PC-9 (cell line): ENCODE measurements around the gene AGO4. TPM values are rescaled to one million over a fixed set of nuclear protein-coding genes. Genes with fewer than 3 reads are reported as not detected.

Experiments used
- BruUV-seq: library from RNA; stranded (reverse); fragments of 400-500 nt; replicated peaks from 2 replicates; lab custom pipeline; 2021; lab: Mats Ljungman, UMichigan
- CTCF ChIA-PET: fragments of 300-600 bp; sonication (Branson Sonifier 250); formaldehyde crosslinking; loops from one replicate; lab custom pipeline; 2022; ENCODE audit warnings: antibody characterized with exemption; lab: Charles Lee
- POLR2A ChIA-PET: fragments of 300-600 bp; sonication (Branson Sonifier 250); formaldehyde crosslinking; loops from one replicate; lab custom pipeline; 2022; ENCODE audit warnings: antibody characterized with exemption; ENCODE audit not compliant: unreplicated experiment; lab: Charles Lee
- DNase-seq, 2 experiments: peaks; one replicate each; pipeline versions ENCODE4 v3.0.0 to v3.0.0-alpha.2; 2015 to 2022; ENCODE audit warnings: mixed read lengths in 1 of 2
- H2AFZ ChIP-seq: fragments of 200-600 bp; sonication (generic); 2 replicates; pipeline ENCODE4 v1.8.1; 2017; ENCODE audit warnings: antibody characterized with exemption
- H3F3A ChIP-seq: fragments of 200-600 bp; sonication (generic); 2 replicates; pipeline ENCODE4 v1.8.1; 2017; ENCODE audit warnings: antibody characterized with exemption, mild to moderate bottlenecking, low read depth; ENCODE audit not compliant: insufficient read depth
- H3K27ac ChIP-seq: fragments of 200-600 bp; sonication (generic); 2 replicates; pipeline ENCODE4 v1.6.1; 2016; ENCODE audit warnings: mixed run types
- H3K27me3 ChIP-seq: fragments of 200-600 bp; sonication (generic); 2 replicates; pipeline ENCODE4 v1.6.1; 2016; ENCODE audit warnings: low read depth, mixed run types; ENCODE audit not compliant: insufficient read depth
- H3K36me3 ChIP-seq: fragments of 200-600 bp; sonication (generic); 2 replicates; pipeline ENCODE4 v1.6.1; 2016; ENCODE audit warnings: low read depth, mixed run types
- H3K4me1 ChIP-seq: fragments of 200-600 bp; sonication (generic); replicated peaks from 2 replicates; pipeline ENCODE4 v1.6.1; 2016; ENCODE audit warnings: mixed run types; ENCODE audit not compliant: insufficient read depth
- H3K4me2 ChIP-seq: fragments of 200-600 bp; sonication (generic); 2 replicates; pipeline ENCODE4 v1.6.1; 2017; ENCODE audit warnings: mixed run types
- H3K4me3 ChIP-seq: fragments of 200-600 bp; sonication (generic); 2 replicates; pipeline ENCODE4 v1.6.1; 2016; ENCODE audit warnings: mixed run types
- H3K79me2 ChIP-seq: fragments of 200-600 bp; sonication (generic); 2 replicates; pipeline ENCODE4 v1.6.1; 2017; ENCODE audit warnings: low read depth, mixed run types
- H3K9me2 ChIP-seq: fragments of 200-600 bp; sonication (generic); 2 replicates; pipeline ENCODE4 v1.8.1; 2017; ENCODE audit warnings: mild to moderate bottlenecking; ENCODE audit not compliant: insufficient read depth
- H3K9me3 ChIP-seq: fragments of 200-600 bp; sonication (generic); 2 replicates; pipeline ENCODE4 v1.8.1; 2016; ENCODE audit warnings: low read depth; ENCODE audit not compliant: insufficient read depth
- H4K20me1 ChIP-seq: fragments of 200-600 bp; sonication (generic); 2 replicates; pipeline ENCODE4 v1.8.1; 2017; ENCODE audit not compliant: insufficient read depth
- EZH2 ChIP-seq: fragments of 200-600 bp; sonication (generic); IDR thresholded peaks from 2 replicates; pipeline ENCODE4 v1.8.0; 2017; ENCODE audit warnings: antibody characterized with exemption, low read depth
- intact Hi-C: fragments of 100-400 bp; cut with micrococcal nuclease; formaldehyde crosslinking; loops from one replicate; pipeline ENCODE4 v1.10.0; 2022; ENCODE audit not compliant: unreplicated experiment
- total RNA-seq: library from RNA; stranded (reverse); gene quantifications from 2 replicates; pipeline ENCODE4 v1.2.3, GENCODE V29; 2021
- TF ChIP-seq, protein P1 (sequence below): fragments of 200-600 bp; sonication (generic); conservative IDR thresholded peaks from 2 replicates; pipeline ENCODE4 v1.6.1; 2017; ENCODE audit warnings: mixed run types, antibody characterized with exemption, mild to moderate bottlenecking, moderate library complexity

AGO4 gene
- total RNA-seq, 1 experiment from 2014 or later = 12.4 TPM

DNA sequence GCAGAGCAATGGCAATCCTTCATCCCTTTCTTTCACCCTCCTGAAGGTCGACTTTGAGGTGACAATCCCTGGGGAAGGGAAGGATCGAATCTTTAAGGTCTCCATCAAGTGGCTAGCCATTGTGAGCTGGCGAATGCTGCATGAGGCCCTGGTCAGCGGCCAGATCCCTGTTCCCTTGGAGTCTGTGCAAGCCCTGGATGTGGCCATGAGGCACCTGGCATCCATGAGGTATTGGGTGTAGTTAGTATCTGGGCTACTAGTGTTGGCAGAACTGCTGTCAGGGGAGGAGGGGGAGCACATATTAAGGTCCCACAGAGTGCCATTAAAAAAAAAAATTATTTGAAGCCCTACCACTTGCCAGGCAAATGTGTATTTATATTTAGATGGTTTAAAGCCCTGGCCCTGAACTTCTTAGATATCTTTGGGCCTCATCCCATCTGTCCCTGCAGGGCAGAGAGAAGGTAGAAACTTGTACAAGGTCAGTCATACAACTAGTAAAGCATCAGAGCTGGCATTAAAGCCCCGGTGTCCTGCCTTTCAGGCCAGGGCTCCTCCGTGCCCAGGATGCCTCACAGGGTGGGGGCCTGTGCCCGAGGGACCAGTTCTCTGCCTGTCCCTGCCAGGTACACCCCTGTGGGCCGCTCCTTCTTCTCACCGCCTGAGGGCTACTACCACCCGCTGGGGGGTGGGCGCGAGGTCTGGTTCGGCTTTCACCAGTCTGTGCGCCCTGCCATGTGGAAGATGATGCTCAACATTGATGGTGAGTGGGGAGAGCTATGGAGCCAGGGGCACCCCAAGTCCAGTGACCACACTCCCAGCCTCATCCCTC is 85.4 kb downstream of the AGO4 start:
- peaks cover 28% of the 10 kb centered on the region for H3K36me3 ChIP-seq
- no peaks in the 10 kb centered on the region for H3K9me3 ChIP-seq
- DNase-seq = no peak
- TF ChIP-seq, protein P1, sequence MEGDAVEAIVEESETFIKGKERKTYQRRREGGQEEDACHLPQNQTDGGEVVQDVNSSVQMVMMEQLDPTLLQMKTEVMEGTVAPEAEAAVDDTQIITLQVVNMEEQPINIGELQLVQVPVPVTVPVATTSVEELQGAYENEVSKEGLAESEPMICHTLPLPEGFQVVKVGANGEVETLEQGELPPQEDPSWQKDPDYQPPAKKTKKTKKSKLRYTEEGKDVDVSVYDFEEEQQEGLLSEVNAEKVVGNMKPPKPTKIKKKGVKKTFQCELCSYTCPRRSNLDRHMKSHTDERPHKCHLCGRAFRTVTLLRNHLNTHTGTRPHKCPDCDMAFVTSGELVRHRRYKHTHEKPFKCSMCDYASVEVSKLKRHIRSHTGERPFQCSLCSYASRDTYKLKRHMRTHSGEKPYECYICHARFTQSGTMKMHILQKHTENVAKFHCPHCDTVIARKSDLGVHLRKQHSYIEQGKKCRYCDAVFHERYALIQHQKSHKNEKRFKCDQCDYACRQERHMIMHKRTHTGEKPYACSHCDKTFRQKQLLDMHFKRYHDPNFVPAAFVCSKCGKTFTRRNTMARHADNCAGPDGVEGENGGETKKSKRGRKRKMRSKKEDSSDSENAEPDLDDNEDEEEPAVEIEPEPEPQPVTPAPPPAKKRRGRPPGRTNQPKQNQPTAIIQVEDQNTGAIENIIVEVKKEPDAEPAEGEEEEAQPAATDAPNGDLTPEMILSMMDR = no peak
- TF ChIP-seq EZH2 = no peak
- no peaks in the 10 kb centered on the region for H3K79me2 ChIP-seq
- H3K4me3 ChIP-seq = no peak overlapping the region
- POLR2A ChIA-PET = no interaction called here
- CTCF ChIA-PET = interaction anchor here (0.5 kb wide), 1 partner anchor 9 kb away, joined by 17 read pairs; no protein-coding TSS in a partner anchor
- intact Hi-C loops = no loop called here
- BruUV-seq = no TSS peak
- H3F3A ChIP-seq = no peaks in the 10 kb centered on the region
- H4K20me1 ChIP-seq = no peaks in the 10 kb centered on the region
- no peaks in the 10 kb centered on the region for H3K9me2 ChIP-seq
- no peak overlapping the region for H3K4me2 ChIP-seq
- H3K27me3 ChIP-seq = no peaks in the 10 kb centered on the region
- no peaks in the 10 kb centered on the region for H3K4me1 ChIP-seq
- H3K27ac ChIP-seq = no peak overlapping the region
- no peak overlapping the region for H2AFZ ChIP-seq

DNA sequence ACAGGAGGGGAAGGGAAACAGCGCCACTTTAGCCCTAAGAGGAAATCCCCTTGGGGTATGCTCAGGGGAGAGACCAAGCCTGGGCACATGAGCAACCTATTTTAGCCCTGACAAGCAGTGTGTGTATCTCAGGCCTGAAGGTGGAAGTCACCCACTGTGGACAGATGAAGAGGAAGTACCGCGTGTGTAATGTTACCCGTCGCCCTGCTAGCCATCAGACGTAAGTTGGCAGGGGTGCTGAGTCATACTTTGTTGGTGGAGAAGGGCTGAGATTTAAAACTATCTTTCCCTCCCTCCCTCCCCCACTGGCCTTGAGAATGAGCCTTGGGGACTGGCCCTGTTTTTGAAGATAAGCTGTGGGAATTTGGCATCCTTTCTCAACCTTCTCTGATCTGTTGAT is 86.4 kb downstream of the AGO4 start:
- ChIA-PET CTCF (no interaction called here), POLR2A (no interaction called here)
- no peaks in the 10 kb centered on the region for H3K9me2 ChIP-seq
- no peak overlapping the region for H3K4me2 ChIP-seq
- H3F3A ChIP-seq = no peaks in the 10 kb centered on the region
- no peaks in the 10 kb centered on the region for H3K27me3 ChIP-seq
- no peak overlapping the region for H3K27ac ChIP-seq
- H3K9me3 ChIP-seq = no peaks in the 10 kb centered on the region
- no TSS peak for BruUV-seq
- no peak overlapping the region for H3K4me3 ChIP-seq
- H2AFZ ChIP-seq = no peak overlapping the region
- DNase-seq = no peak
- H3K4me1 ChIP-seq = no peaks in the 10 kb centered on the region
- TF ChIP-seq, protein P1 = no peak
- H4K20me1 ChIP-seq = no peaks in the 10 kb centered on the region
- no peaks in the 10 kb centered on the region for H3K79me2 ChIP-seq
- peaks cover 36% of the 10 kb centered on the region for H3K36me3 ChIP-seq
- intact Hi-C loops = no loop called here

DNA sequence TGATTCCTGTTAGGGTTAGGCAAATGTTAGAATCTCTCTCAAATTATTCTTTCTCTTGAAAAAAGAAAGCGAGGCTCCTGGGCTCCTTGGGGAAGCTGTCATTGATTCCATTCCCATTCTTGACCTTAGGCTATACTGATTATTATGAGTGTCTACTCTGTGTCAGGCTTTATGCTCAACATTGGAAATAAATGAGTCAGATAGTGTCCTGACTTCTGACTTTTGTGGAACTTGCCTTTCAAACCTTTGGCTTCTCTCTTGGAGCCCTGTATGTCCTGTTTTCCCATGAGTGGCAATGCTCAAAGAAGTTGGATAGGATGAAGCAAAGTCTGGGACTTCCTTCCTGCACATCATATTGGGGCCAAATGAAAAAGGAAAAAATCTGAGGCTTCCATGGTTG is 86.8 kb downstream of the AGO4 start:
- Histone ChIP-seq H3K9me3 (no peaks in the 10 kb centered on the region), H3K4me3 (no peak overlapping the region), H4K20me1 (no peaks in the 10 kb centered on the region), H3K27ac (no peak overlapping the region), H3F3A (0 out of 2 replicates have a peak, but pooled peaks cover 3% of the 10 kb centered on the region), H3K9me2 (no peaks in the 10 kb centered on the region), H3K79me2 (no peaks in the 10 kb centered on the region), H3K36me3 (peaks cover 40% of the 10 kb centered on the region), H3K4me1 (no peaks in the 10 kb centered on the region), H2AFZ (no peak overlapping the region), H3K4me2 (no peak overlapping the region), H3K27me3 (no peaks in the 10 kb centered on the region)
- CTCF ChIA-PET = no interaction called here
- intact Hi-C loops = no loop called here
- TF ChIP-seq EZH2 = no peak
- TF ChIP-seq, protein P1 = no peak
- no TSS peak for BruUV-seq
- POLR2A ChIA-PET = no interaction called here
- DNase-seq = no peak
